Stomach (tissue), 9 donors: ENCODE measurements around the gene SAFB. TPM values are rescaled to one million over a fixed set of nuclear protein-coding genes. Genes with fewer than 3 reads are reported as not detected.

Experiments used
- DNase-seq, 2 donors: peaks; one replicate each; pipeline versions ENCODE4 v3.0.0 to v3.0.0-alpha.2; 2013 to 2019
- H3K27ac ChIP-seq, 5 donors: fragments of 200-600 bp in 4 of 5; sonication (generic) in 4 of 5; one replicate each; pipeline ENCODE4 v1.5.1; 2013 to 2019; ENCODE audit warnings: mild to moderate bottlenecking in 1 of 5, moderate library complexity in 1 of 5
- H3K27me3 ChIP-seq, 3 donors: fragments of 200-600 bp; sonication (generic); one replicate each; pipeline ENCODE4 v1.5.1; 2017 to 2019; ENCODE audit warnings: mixed run types in 1 of 3
- H3K36me3 ChIP-seq, 4 donors: fragments of 200-600 bp; sonication (generic); 1 replicate in 3 of 4; 2 replicates in 1 of 4; pipeline ENCODE4 v1.5.1; 2016 to 2019
- H3K4me1 ChIP-seq, 4 donors: fragments of 200-600 bp; sonication (generic); one replicate each; pipeline ENCODE4 v1.5.1; 2016 to 2019
- H3K4me3 ChIP-seq, 4 donors: fragments of 200-600 bp; sonication (generic) in 3 of 4; one replicate each; pipeline ENCODE4 v1.5.1; 2016 to 2019; ENCODE audit warnings: mild to moderate bottlenecking in 1 of 4
- H3K9me3 ChIP-seq, 4 donors: fragments of 200-600 bp; sonication (generic); one replicate each; pipeline ENCODE4 v1.5.1; 2016 to 2019
- EP300 ChIP-seq: sonication (generic); formaldehyde crosslinking; IDR thresholded peaks from one replicate; pipeline ENCODE4 v1.6.1; 2017; ENCODE audit warnings: antibody characterized with exemption
- POLR2A ChIP-seq, 4 donors: fragments of 450-650 bp; IDR thresholded peaks; one replicate each; pipeline ENCODE4 v1.6.1; 2016; ENCODE audit warnings: antibody characterized with exemption in 4 of 4, control low read depth in 2 of 4, mild to moderate bottlenecking in 1 of 4, moderate library complexity in 1 of 4
- POLR2AphosphoS5 ChIP-seq, 3 donors: sonication (generic); formaldehyde crosslinking; IDR thresholded peaks; one replicate each; pipeline ENCODE4 v1.6.1; 2016; ENCODE audit warnings: antibody characterized with exemption in 3 of 3
- WGBS, 5 donors: extraction: QIAGEN DNeasy Blood & Tissue Kit in 3 of 5; methylation state at CpG; one replicate each; pipeline versions ENCODE4 v1.1.5 to v1.1.7; 2013 to 2018; 5-methylcytosine and 5-hydroxymethylcytosine counted together
- intact Hi-C: fragments of 100-400 bp; cut with DNase I; formaldehyde crosslinking; loops from one replicate; pipeline ENCODE4 v1.15.1; 2023; ENCODE audit warnings: low total_unique reads
- polyA plus RNA-seq, 3 donors: library from polyadenylated mRNA; stranded (reverse); fragments of 200-250 nt; gene quantifications; one replicate each; pipeline ENCODE4 v1.2.3, GENCODE V29; 2013
- total RNA-seq, 5 donors: library from RNA; depleted of rRNA; stranded (reverse); fragments of >200 nt; gene quantifications; one replicate each; pipeline versions ENCODE4 v1.1.0 to v1.2.3, GENCODE V29; 2014 to 2016
- TF ChIP-seq, protein P1 (sequence below), 7 experiments: fragments of 450-650 bp in 4 of 7; fragments of 200-600 bp in 3 of 7; sonication (generic) in 3 of 7; IDR thresholded peaks; one replicate each; pipeline ENCODE4 v1.5.1; 2016 to 2019; ENCODE audit warnings: antibody characterized with exemption in 7 of 7, control low read depth in 2 of 7, mild to moderate bottlenecking in 1 of 7
- donor health status: healthy with polysubstance abuse.
- donor health status: Bipolar disorder and iron deficiency.
- donor health status: healthy.

The SAFB gene
- total and polyA plus RNA-seq, 8 donors: 33.1 to 636 (median 70.7) TPM

DNA sequence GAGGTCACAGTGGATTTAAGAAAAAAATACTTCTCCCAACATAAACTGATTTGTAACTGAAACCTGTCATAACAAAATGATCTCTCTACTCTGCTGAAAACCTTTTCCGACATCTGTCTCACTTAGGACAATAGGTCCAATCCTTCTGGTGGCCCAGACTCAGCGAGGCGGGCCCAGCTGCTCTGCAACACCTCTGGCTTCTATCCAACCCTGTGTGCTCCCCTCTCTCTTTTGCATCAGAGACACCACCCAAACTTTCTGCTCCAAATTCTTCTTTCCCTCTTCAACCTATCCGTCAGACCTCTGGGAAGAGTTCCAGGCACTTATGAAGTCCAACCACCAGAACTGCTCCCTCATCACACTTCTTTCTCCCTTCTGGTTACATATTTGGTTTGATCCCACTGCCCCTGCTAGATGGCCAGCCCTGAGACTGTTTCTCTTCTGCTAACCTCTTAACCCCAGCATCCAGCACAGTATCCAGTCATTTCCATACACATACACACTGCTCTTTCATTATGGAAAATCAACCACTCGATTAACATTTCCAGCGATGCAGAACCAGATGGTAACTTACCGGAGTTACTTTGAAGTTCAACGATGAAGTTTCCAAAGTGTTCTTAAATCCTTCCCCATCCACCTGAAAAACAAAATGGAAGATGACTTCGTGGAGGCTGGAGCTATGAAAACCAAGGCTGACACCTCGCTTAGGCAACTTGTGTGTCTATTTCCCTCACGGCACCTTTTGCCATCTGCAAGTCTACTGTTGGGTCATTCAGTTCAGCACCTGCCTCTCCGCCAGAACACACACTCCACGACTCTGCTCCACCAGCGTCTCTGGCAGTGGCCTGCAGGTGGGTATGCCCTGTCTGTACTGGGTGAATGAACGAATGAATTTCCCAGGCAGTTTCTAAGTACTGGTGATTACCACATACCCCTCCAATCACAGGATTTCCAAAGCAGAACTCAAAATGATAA lies 9.7 kb upstream of the SAFB start:
- peaks cover 72 to 93% (median 92%) of the 10 kb centered on the region in 4 donors for H3K36me3 ChIP-seq
- peaks cover 0 to 7% (median under 1%) of the 10 kb centered on the region in 4 donors for H3K4me1 ChIP-seq
- H3K27me3 ChIP-seq: no peaks in the 10 kb centered on the region
- WGBS, 5 donors: 92 to 93% (median 93%) methylated on average over 15 of the region's 15 CpGs
- no peak for DNase-seq
- H3K4me3 ChIP-seq: no peak overlapping the region
- TF ChIP-seq, protein P1, sequence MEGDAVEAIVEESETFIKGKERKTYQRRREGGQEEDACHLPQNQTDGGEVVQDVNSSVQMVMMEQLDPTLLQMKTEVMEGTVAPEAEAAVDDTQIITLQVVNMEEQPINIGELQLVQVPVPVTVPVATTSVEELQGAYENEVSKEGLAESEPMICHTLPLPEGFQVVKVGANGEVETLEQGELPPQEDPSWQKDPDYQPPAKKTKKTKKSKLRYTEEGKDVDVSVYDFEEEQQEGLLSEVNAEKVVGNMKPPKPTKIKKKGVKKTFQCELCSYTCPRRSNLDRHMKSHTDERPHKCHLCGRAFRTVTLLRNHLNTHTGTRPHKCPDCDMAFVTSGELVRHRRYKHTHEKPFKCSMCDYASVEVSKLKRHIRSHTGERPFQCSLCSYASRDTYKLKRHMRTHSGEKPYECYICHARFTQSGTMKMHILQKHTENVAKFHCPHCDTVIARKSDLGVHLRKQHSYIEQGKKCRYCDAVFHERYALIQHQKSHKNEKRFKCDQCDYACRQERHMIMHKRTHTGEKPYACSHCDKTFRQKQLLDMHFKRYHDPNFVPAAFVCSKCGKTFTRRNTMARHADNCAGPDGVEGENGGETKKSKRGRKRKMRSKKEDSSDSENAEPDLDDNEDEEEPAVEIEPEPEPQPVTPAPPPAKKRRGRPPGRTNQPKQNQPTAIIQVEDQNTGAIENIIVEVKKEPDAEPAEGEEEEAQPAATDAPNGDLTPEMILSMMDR (IDR thresholded peaks at IDR 0.05): no peak
- TF ChIP-seq POLR2AphosphoS5 (IDR thresholded peaks at IDR 0.05) (no peak), EP300 (no peak), POLR2A (IDR thresholded peaks at IDR 0.05) (no peak)
- H3K9me3 ChIP-seq: no peaks in the 10 kb centered on the region
- no peak overlapping the region for H3K27ac ChIP-seq
- intact Hi-C loops: no loop called here

DNA sequence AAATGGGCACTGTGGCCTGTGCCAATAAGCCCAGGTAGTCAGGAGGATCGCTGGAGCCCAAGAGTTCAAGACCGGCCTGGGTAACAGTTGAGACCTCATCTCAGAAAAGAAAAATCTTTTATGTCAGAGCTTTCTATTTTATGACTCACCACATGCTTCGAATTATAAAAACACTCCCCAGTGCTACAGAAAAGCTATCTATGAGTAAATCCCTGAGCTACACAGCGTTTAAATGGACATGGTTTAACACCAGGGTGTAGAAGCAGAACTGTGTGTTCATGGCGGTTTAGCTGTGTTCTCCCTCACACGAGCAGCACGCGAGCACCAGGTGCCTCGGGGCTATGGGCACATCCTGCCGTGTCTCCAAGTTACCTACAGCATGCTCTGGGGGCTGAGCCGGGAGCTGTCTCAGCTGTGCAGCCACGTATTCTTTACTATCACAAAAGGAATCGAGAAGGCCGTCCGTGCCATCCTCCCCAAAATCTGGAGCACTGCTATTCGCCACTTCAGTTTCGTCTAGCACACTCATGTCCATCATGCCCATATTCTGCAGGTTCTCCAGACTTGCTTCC lies 7.0 kb upstream of the SAFB start:
- DNase-seq: no peak
- Histone ChIP-seq H3K27ac (no peak overlapping the region), H3K4me3 (no peak overlapping the region), H3K36me3 (peaks cover 61 to 92% (median 91%) of the 10 kb centered on the region in 4 donors), H3K27me3 (no peaks in the 10 kb centered on the region), H3K9me3 (no peaks in the 10 kb centered on the region), H3K4me1 (peaks cover 15 to 34% (median 26%) of the 10 kb centered on the region in 4 donors)
- intact Hi-C loops: no loop called here
- TF ChIP-seq POLR2AphosphoS5 (IDR thresholded peaks at IDR 0.05): no peak
- TF ChIP-seq, protein P1 (IDR thresholded peaks at IDR 0.05): no peak
- no peak for TF ChIP-seq EP300
- no peak for TF ChIP-seq POLR2A (IDR thresholded peaks at IDR 0.05)
- WGBS, 5 donors: 92 to 96% (median 95%) methylated on average over 17 of the region's 17 CpGs

GRCh38 chr19:5617080-5617479 lies 5.8 kb upstream of the SAFB start:
- Histone ChIP-seq H3K27ac (no peak overlapping the region), H3K4me1 (peaks cover 23 to 44% (median 36%) of the 10 kb centered on the region in 4 donors), H3K36me3 (peaks cover 56 to 90% (median 88%) of the 10 kb centered on the region in 4 donors), H3K4me3 (no peak overlapping the region), H3K9me3 (no peaks in the 10 kb centered on the region), H3K27me3 (no peaks in the 10 kb centered on the region)
- WGBS, 5 donors: 59 to 90% (median 84%) methylated on average over 1 of the region's 1 CpG
- no peak for DNase-seq
- intact Hi-C loops: no loop called here
- TF ChIP-seq, protein P1 (IDR thresholded peaks at IDR 0.05): no peak
- no peak for TF ChIP-seq EP300
- no peak for TF ChIP-seq POLR2A (IDR thresholded peaks at IDR 0.05)
- TF ChIP-seq POLR2AphosphoS5 (IDR thresholded peaks at IDR 0.05): no peak

GRCh38 chr19:5618591-5618990 lies 4.3 kb upstream of the SAFB start:
- Histone ChIP-seq H3K4me3 (no peak overlapping the region), H3K9me3 (no peaks in the 10 kb centered on the region), H3K36me3 (peaks cover 41 to 75% (median 73%) of the 10 kb centered on the region in 4 donors), H3K4me1 (peaks cover 23 to 44% (median 36%) of the 10 kb centered on the region in 4 donors), H3K27me3 (no peaks in the 10 kb centered on the region), H3K27ac (no peak overlapping the region)
- 94 to 95% (median 95%) methylated on average over 9 of the region's 9 CpGs for WGBS, 5 donors
- DNase-seq: no peak
- TF ChIP-seq EP300 (no peak), POLR2A (IDR thresholded peaks at IDR 0.05) (no peak), POLR2AphosphoS5 (IDR thresholded peaks at IDR 0.05) (no peak)
- TF ChIP-seq, protein P1 (IDR thresholded peaks at IDR 0.05): no peak
- intact Hi-C loops: no loop called here
